ENCODE results near the gene GULP1. TPM values are rescaled to one million over a fixed set of nuclear protein-coding genes. Genes with fewer than 3 reads are reported as not detected.

GULP1 gene
- total RNA-seq, 1 donor from 2014 or later = not detected

- no peaks in the 10 kb centered on the region for H3K9me3 Mint-ChIP-seq
- CTCF ChIA-PET = interaction anchor here (0.6 kb wide), 1 partner anchor 618 kb away, joined by 3 read pairs; no protein-coding TSS in a partner anchor
- intact Hi-C loops (cut with micrococcal nuclease) = no loop called here
Measured at GRCh38 chr2:188523919-188524318, 232.2 kb downstream of the GULP1 start.

DNA sequence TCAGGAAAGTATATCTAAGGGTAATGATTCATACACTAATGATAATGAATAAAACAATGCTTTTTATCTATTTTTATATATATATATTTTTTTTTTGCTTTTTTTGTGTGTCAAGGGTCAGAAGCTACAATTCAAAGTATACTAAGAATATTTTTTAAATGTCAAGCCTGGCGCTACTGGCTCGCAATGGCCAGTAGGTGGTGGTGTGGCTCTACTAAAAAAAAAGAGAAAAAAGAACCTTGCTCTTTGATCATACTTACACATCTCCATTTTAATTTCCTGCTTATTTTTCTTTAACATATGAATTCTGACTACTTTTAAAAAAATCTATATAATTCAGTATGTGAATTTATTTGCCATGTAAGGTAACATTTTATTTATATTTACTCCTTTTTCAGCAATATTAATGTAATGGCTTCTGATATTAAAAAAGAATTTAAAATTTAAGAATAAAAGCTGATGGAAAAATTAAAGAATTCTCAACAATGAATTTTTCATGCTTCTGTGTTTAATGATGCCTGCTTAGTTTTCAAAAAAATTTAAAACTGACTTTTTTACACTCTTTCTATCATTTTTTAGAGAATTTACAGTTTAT is 232.9 kb downstream of the GULP1 start:
- ATAC-seq (ENCODE audit: low read depth) (no peak), DNase-seq (no peak)
- Mint-ChIP-seq H3K4me1 (no peaks in the 10 kb centered on the region), H3K4me3 (no peak overlapping the region), H3K27me3 (no peaks in the 10 kb centered on the region), H3K9me3 (no peaks in the 10 kb centered on the region), H3K36me3 (ENCODE audit: low read depth) (no peaks in the 10 kb centered on the region), H3K27ac (no peak overlapping the region)
- ChIA-PET CTCF (no interaction called here), POLR2A (no interaction called here)
- TF ChIP-seq CTCF (IDR thresholded peaks at IDR 0.05) = no peak
- intact Hi-C loops (cut with micrococcal nuclease) = no loop called here

More at GRCh38 chr2:188523919-188524318, 232.2 kb downstream of the GULP1 start:
- TF ChIP-seq CTCF (IDR thresholded peaks at IDR 0.05) = no peak
- Mint-ChIP-seq H3K4me1 (no peaks in the 10 kb centered on the region), H3K27ac (no peak overlapping the region), H3K4me3 (no peak overlapping the region), H3K27me3 (no peaks in the 10 kb centered on the region), H3K36me3 (ENCODE audit: low read depth) (no peaks in the 10 kb centered on the region)
- POLR2A ChIA-PET = no interaction called here
- ATAC-seq (ENCODE audit: low read depth) (no peak), DNase-seq (no peak)

- no peaks in the 10 kb centered on the region for H3K36me3 Mint-ChIP-seq (ENCODE audit: low read depth)
- DNase-seq (no peak), ATAC-seq (ENCODE audit: low read depth) (no peak)
- intact Hi-C loops (cut with micrococcal nuclease) = no loop called here
- no peak for TF ChIP-seq CTCF (IDR thresholded peaks at IDR 0.05)
- no peak overlapping the region for H3K4me3 Mint-ChIP-seq
- no peaks in the 10 kb centered on the region for H3K27me3 Mint-ChIP-seq
- H3K9me3 Mint-ChIP-seq = no peaks in the 10 kb centered on the region
- POLR2A ChIA-PET = no interaction called here
- CTCF ChIA-PET = no interaction called here
- no peak overlapping the region for H3K27ac Mint-ChIP-seq
- H3K4me1 Mint-ChIP-seq = no peaks in the 10 kb centered on the region
Measured at GRCh38 chr2:188526701-188527100, 235.0 kb downstream of the GULP1 start.

GRCh38 chr2:188527141-188527540 is 235.5 kb downstream of the GULP1 start:
- ChIA-PET POLR2A (no interaction called here), CTCF (no interaction called here)
- no peak for TF ChIP-seq CTCF (IDR thresholded peaks at IDR 0.05)
- no peaks in the 10 kb centered on the region for H3K27me3 Mint-ChIP-seq
- no peaks in the 10 kb centered on the region for H3K9me3 Mint-ChIP-seq
- ATAC-seq (ENCODE audit: low read depth) (no peak), DNase-seq (no peak)
- no peak overlapping the region for H3K27ac Mint-ChIP-seq
- no peaks in the 10 kb centered on the region for H3K36me3 Mint-ChIP-seq (ENCODE audit: low read depth)
- H3K4me1 Mint-ChIP-seq = no peaks in the 10 kb centered on the region
- intact Hi-C loops (cut with micrococcal nuclease) = no loop called here
- H3K4me3 Mint-ChIP-seq = no peak overlapping the region

GRCh38 chr2:188527581-188527993 is 235.9 kb downstream of the GULP1 start:
- no peaks in the 10 kb centered on the region for H3K4me1 Mint-ChIP-seq
- POLR2A ChIA-PET = no interaction called here
- no peak overlapping the region for H3K4me3 Mint-ChIP-seq
- no peaks in the 10 kb centered on the region for H3K36me3 Mint-ChIP-seq (ENCODE audit: low read depth)
- no peak overlapping the region for H3K27ac Mint-ChIP-seq
- DNase-seq (no peak), ATAC-seq (ENCODE audit: low read depth) (no peak)
- TF ChIP-seq CTCF (IDR thresholded peaks at IDR 0.05) = no peak
- no peaks in the 10 kb centered on the region for H3K9me3 Mint-ChIP-seq
- intact Hi-C loops (cut with micrococcal nuclease) = no loop called here
- CTCF ChIA-PET = no interaction called here
- H3K27me3 Mint-ChIP-seq = no peaks in the 10 kb centered on the region
